ENCODE measurements around the gene RBMS3.
"Not testable (repeated sequence)": the region's sequence is repeated elsewhere in the genome, so short reads cannot be mapped to it uniquely, and the experiment has no call there.

RBMS3 gene

DNA sequence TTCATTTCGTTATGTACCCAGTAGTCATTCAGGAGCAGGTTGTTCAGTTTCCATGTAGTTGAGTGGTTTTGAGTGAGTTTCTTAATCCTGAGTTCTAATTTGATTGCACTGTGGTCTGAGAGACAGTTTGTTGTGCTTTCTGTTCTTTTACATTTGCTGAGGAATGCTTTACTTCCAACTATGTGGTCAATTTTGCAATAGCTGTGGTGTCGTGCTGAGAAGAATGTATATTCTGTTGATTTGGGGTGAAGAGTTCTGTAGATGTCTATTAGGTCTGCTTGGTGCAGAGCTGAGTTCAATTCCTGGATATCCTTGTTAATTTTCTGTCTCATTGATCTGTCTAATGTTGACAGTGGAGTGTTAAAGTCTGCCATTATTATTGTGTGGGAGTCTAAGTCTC lies 79.4 kb downstream of the RBMS3 start:
- H3K27me3 Mint-ChIP-seq; H3K9me3 Mint-ChIP-seq (ENCODE audit: low read depth); H3K36me3 Mint-ChIP-seq; H3K27ac Mint-ChIP-seq; H3K4me3 Mint-ChIP-seq; H3K4me1 Mint-ChIP-seq (ENCODE audit: low read depth): not testable (repeated sequence)

DNA sequence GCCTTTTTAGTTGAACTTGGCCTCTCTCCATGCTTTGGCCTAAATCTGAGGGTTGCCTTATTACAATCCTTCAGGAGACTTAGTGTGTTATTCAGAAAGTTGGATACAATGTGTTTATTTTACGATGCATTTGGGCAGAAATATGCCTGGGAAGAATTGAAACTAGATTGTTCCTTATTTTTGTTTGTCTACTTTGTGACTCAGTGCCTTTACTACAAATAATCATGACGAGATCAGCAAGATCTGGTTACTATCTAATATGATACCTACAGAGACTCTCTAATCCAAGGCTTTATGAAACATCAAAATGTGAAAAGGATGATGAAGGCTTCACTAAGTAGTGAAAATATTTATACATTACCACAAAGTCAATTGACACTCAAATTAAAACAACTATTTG lies 82.2 kb downstream of the RBMS3 start:
- H3K27me3 Mint-ChIP-seq: no peaks in the 10 kb centered on the region
- no peaks in the 10 kb centered on the region for H3K36me3 Mint-ChIP-seq
- H3K4me3 Mint-ChIP-seq: no peak overlapping the region
- H3K9me3 Mint-ChIP-seq (ENCODE audit: low read depth): no peaks in the 10 kb centered on the region
- no peaks in the 10 kb centered on the region for H3K4me1 Mint-ChIP-seq (ENCODE audit: low read depth)
- H3K27ac Mint-ChIP-seq: no peak overlapping the region

DNA sequence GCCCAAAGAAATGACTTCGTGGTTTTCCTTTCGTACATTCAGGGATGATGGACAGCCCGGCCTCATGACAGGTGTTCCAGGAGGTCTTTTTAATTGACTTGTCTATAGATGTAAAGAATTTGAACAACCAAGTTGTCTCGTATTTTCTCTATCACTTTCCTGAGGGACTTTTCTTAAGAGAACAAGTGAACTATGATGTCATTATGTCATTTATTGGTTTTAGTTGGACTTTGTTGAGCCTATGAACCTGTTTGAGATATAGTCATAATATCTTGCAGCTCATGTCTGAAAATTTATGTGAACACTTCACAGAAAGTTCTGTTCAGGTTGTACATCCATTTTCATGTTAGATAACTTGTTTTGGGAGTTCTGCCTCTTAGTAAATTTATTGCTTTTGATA lies 89.2 kb downstream of the RBMS3 start:
- Mint-ChIP-seq H3K4me1 (ENCODE audit: low read depth) (no peaks in the 10 kb centered on the region), H3K27ac (no peak overlapping the region), H3K9me3 (ENCODE audit: low read depth) (no peaks in the 10 kb centered on the region), H3K36me3 (no peaks in the 10 kb centered on the region), H3K4me3 (no peak overlapping the region), H3K27me3 (no peaks in the 10 kb centered on the region)

GRCh38 chr3:29370476-29371420 lies 89.9 kb downstream of the RBMS3 start:
- Mint-ChIP-seq H3K27me3 (no peaks in the 10 kb centered on the region), H3K4me3 (no peak overlapping the region), H3K4me1 (ENCODE audit: low read depth) (no peaks in the 10 kb centered on the region), H3K27ac (no peak overlapping the region), H3K9me3 (ENCODE audit: low read depth) (no peaks in the 10 kb centered on the region), H3K36me3 (no peaks in the 10 kb centered on the region)

DNA sequence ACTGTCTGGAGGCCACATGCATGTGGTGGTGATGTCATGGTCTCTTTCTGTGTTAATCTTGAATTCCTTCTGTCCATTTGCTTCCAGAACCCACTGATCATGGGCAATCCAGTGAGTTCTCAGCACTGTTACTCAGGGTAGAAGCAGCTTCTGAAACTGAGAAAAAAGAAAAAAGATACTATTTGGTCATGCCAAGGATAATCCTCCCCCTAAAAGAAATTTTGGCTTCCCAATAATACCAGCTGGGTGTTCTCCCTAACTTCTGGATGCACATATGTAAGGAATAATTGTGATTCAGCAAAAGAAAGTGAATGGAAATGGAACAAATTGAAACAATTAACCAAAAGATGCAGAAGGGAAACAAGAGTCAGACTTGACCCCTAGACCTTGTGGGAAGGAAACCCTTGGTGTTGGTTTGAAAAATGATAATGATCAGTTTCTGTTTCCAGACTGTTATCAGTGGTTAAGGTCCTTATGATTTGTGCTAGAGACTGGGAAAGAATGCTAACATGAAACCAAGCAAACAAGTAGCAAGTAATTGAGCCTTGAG lies 92.3 kb downstream of the RBMS3 start:
- no peaks in the 10 kb centered on the region for H3K9me3 Mint-ChIP-seq (ENCODE audit: low read depth)
- H3K4me1 Mint-ChIP-seq (ENCODE audit: low read depth): no peaks in the 10 kb centered on the region
- peaks cover 2% of the 10 kb centered on the region for H3K27me3 Mint-ChIP-seq
- H3K27ac Mint-ChIP-seq: no peak overlapping the region
- no peak overlapping the region for H3K4me3 Mint-ChIP-seq
- no peaks in the 10 kb centered on the region for H3K36me3 Mint-ChIP-seq

GRCh38 chr3:29374226-29374625 lies 93.4 kb downstream of the RBMS3 start:
- H3K27me3 Mint-ChIP-seq: peaks cover 2% of the 10 kb centered on the region
- H3K36me3 Mint-ChIP-seq: no peaks in the 10 kb centered on the region
- no peaks in the 10 kb centered on the region for H3K9me3 Mint-ChIP-seq (ENCODE audit: low read depth)
- no peaks in the 10 kb centered on the region for H3K4me1 Mint-ChIP-seq (ENCODE audit: low read depth)
- no peak overlapping the region for H3K27ac Mint-ChIP-seq
- no peak overlapping the region for H3K4me3 Mint-ChIP-seq

GRCh38 chr3:29379097-29379496 lies 98.2 kb downstream of the RBMS3 start:
- H3K27ac Mint-ChIP-seq: no peak overlapping the region
- no peak overlapping the region for H3K4me3 Mint-ChIP-seq
- peaks cover 2% of the 10 kb centered on the region for H3K27me3 Mint-ChIP-seq
- H3K36me3 Mint-ChIP-seq: no peaks in the 10 kb centered on the region
- H3K4me1 Mint-ChIP-seq (ENCODE audit: low read depth): no peaks in the 10 kb centered on the region
- no peaks in the 10 kb centered on the region for H3K9me3 Mint-ChIP-seq (ENCODE audit: low read depth)

- Mint-ChIP-seq H3K27ac (no peak overlapping the region), H3K4me3 (no peak overlapping the region), H3K27me3 (peaks cover 2% of the 10 kb centered on the region), H3K4me1 (ENCODE audit: low read depth) (no peaks in the 10 kb centered on the region), H3K9me3 (ENCODE audit: low read depth) (no peaks in the 10 kb centered on the region), H3K36me3 (no peaks in the 10 kb centered on the region)
Observed at GRCh38 chr3:29381595-29381994, 100.7 kb downstream of the RBMS3 start.

DNA sequence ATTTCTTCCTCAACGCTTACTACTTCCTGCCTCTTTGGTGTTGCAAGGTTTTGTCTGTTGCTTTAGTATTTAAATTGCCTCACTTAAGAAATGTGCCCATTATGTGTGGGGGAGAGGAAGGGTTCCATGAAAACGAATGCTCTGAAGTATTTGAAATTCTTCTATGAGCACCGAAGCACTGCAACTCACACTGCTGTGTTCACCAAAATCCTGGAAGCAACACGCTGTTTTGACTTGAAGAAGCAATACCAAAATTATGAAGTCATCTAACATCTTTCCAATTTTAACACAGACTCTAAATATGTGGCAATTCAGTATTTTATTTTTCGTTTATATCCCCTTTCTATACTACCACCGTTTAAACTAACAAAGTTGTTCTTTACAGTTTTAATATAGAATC lies 101.5 kb downstream of the RBMS3 start:
- Mint-ChIP-seq H3K4me3 (no peak overlapping the region), H3K4me1 (ENCODE audit: low read depth) (no peaks in the 10 kb centered on the region), H3K27me3 (peaks cover under 1% of the 10 kb centered on the region), H3K36me3 (no peaks in the 10 kb centered on the region), H3K9me3 (ENCODE audit: low read depth) (no peaks in the 10 kb centered on the region), H3K27ac (no peak overlapping the region)

DNA sequence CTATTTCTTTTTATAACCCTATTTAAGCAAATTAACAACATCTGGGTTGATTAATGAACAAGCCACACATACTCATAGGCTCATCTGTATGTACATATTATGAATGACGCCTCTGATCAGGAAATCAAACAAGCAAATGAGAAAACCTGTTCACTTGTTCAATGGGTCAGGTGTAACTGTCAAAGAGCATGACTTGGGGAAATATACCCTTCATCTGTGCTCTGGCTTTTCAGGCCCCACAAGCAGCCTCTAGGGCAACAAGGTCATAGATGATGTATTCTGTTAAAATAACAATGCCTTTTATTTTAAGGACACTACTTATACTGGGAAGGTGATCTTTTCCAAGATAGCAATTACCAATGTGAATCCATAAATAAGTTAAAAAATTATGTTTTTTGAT lies 102.0 kb downstream of the RBMS3 start:
- no peak overlapping the region for H3K4me3 Mint-ChIP-seq
- H3K4me1 Mint-ChIP-seq (ENCODE audit: low read depth): no peaks in the 10 kb centered on the region
- H3K36me3 Mint-ChIP-seq: no peaks in the 10 kb centered on the region
- H3K27ac Mint-ChIP-seq: no peak overlapping the region
- H3K27me3 Mint-ChIP-seq: no peaks in the 10 kb centered on the region
- H3K9me3 Mint-ChIP-seq (ENCODE audit: low read depth): no peaks in the 10 kb centered on the region

DNA sequence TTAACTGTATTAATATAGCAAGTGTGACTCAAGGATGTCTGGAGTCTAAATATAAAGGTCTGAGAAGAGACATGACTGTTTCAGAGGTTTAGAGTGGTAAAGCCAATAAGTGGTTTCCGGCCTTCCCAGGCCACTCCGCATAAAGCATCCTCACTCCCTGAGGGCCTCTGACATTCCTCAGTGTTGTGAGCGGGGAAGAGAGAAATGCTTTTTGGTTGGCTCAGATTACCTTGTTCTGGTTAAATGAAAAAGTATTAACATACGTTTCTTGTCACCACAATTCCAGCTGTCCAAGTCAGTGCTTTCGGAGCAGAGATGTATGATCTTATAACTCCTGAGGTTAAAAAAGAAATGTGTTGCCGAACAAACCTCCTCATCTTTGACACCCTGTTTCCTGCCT lies 103.8 kb downstream of the RBMS3 start:
- Mint-ChIP-seq H3K36me3 (no peaks in the 10 kb centered on the region), H3K27ac (no peak overlapping the region), H3K27me3 (no peaks in the 10 kb centered on the region), H3K4me1 (ENCODE audit: low read depth) (no peaks in the 10 kb centered on the region), H3K9me3 (ENCODE audit: low read depth) (no peaks in the 10 kb centered on the region), H3K4me3 (no peak overlapping the region)

GRCh38 chr3:29385046-29385830 lies 104.4 kb downstream of the RBMS3 start:
- no peaks in the 10 kb centered on the region for H3K27me3 Mint-ChIP-seq
- H3K9me3 Mint-ChIP-seq (ENCODE audit: low read depth): no peaks in the 10 kb centered on the region
- no peak overlapping the region for H3K4me3 Mint-ChIP-seq
- no peak overlapping the region for H3K27ac Mint-ChIP-seq
- H3K4me1 Mint-ChIP-seq (ENCODE audit: low read depth): no peaks in the 10 kb centered on the region
- no peaks in the 10 kb centered on the region for H3K36me3 Mint-ChIP-seq

GRCh38 chr3:29389362-29389761 lies 108.5 kb downstream of the RBMS3 start:
- no peak overlapping the region for H3K27ac Mint-ChIP-seq
- peaks cover 5% of the 10 kb centered on the region for H3K9me3 Mint-ChIP-seq (ENCODE audit: low read depth)
- no peak overlapping the region for H3K4me3 Mint-ChIP-seq
- no peaks in the 10 kb centered on the region for H3K36me3 Mint-ChIP-seq
- H3K4me1 Mint-ChIP-seq (ENCODE audit: low read depth): no peaks in the 10 kb centered on the region
- no peaks in the 10 kb centered on the region for H3K27me3 Mint-ChIP-seq

- Mint-ChIP-seq H3K27ac (no peak overlapping the region), H3K9me3 (ENCODE audit: low read depth) (peaks cover 5% of the 10 kb centered on the region), H3K4me1 (ENCODE audit: low read depth) (no peaks in the 10 kb centered on the region), H3K4me3 (no peak overlapping the region), H3K27me3 (no peaks in the 10 kb centered on the region), H3K36me3 (no peaks in the 10 kb centered on the region)
Observed at GRCh38 chr3:29392625-29393388, 111.9 kb downstream of the RBMS3 start.

DNA sequence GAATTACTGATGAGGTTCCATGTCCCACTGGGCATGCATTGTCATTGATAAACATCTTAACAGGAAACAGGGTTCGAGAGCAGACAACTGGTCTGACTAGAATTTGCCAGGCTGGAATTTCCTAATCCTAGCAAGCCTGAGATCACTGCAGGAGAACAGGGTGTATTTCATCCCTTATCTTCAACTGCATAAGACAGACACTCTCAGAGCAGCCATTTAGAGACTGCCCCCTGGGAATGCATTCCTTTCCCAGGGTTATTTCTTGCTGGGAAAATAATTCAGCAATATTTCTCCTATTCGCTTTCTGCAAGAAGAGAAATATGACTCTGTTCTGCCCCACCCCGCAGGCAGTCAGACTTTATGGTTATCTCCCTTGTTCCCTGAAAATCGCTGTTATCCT lies 113.1 kb downstream of the RBMS3 start:
- not testable (repeated sequence) for H3K36me3 Mint-ChIP-seq; H3K9me3 Mint-ChIP-seq (ENCODE audit: low read depth); H3K27me3 Mint-ChIP-seq; H3K4me3 Mint-ChIP-seq; H3K4me1 Mint-ChIP-seq (ENCODE audit: low read depth); H3K27ac Mint-ChIP-seq
